ENCODE data around the gene RBL2.

The RBL2 gene

GRCh38 chr16:53456625-53457024 is 22.4 kb downstream of the RBL2 start:
- no peak for DNase-seq

- no peak for DNase-seq
Measured at GRCh38 chr16:53457670-53458069, 23.4 kb downstream of the RBL2 start.

- DNase-seq: no peak
Measured at GRCh38 chr16:53458635-53459034, 24.4 kb downstream of the RBL2 start.

- peak; percentile 58 for DNase-seq
Measured at GRCh38 chr16:53465606-53466280, 31.5 kb downstream of the RBL2 start.

- DNase-seq: no peak
Measured at GRCh38 chr16:53476867-53477266, 42.6 kb downstream of the RBL2 start.

- DNase-seq: no peak
Measured at GRCh38 chr16:53478965-53479364, 44.7 kb downstream of the RBL2 start.

- DNase-seq: no peak
Measured at GRCh38 chr16:53480394-53480793, 46.1 kb downstream of the RBL2 start.

- no peak for DNase-seq
Measured at GRCh38 chr16:53482123-53482522, 47.9 kb downstream of the RBL2 start.

- DNase-seq: no peak
Measured at GRCh38 chr16:53484542-53484941, 50.3 kb downstream of the RBL2 start.

GRCh38 chr16:53486230-53486629 is 52.0 kb downstream of the RBL2 start:
- no peak for DNase-seq

- DNase-seq: no peak
Measured at GRCh38 chr16:53489755-53490154, 55.5 kb downstream of the RBL2 start.

- DNase-seq: no peak
Measured at GRCh38 chr16:53492503-53492902, 58.2 kb downstream of the RBL2 start.

- no peak for DNase-seq
Measured at GRCh38 chr16:53494636-53495035, 60.4 kb downstream of the RBL2 start.

- DNase-seq: no peak
Measured at GRCh38 chr16:53495325-53495724, 61.1 kb downstream of the RBL2 start.

- DNase-seq: no peak
Measured at GRCh38 chr16:53498984-53499383, 64.7 kb downstream of the RBL2 start.

- DNase-seq: no peak
Measured at GRCh38 chr16:53501216-53501859, 67.1 kb downstream of the RBL2 start.

GRCh38 chr16:53502331-53503269 is 68.3 kb downstream of the RBL2 start, which contains the start of gene AKTIP:
Gene AKTIP, minus strand, starts transcription at chr16:53503209. Its CDS starts 2,950 bp downstream, at chr16:53500259.
- DNase-seq: peak; percentile 54

GRCh38 chr16:53503270-53503923 is 69.1 kb downstream of the RBL2 start:
- DNase-seq: peak; percentile 100

GRCh38 chr16:53503991-53504663 is 69.9 kb downstream of the RBL2 start:
- DNase-seq: peak; percentile 78

GRCh38 chr16:53504665-53505064 is 70.4 kb downstream of the RBL2 start:
- DNase-seq: peak; percentile 37

- no peak for DNase-seq
Measured at GRCh38 chr16:53506254-53506653, 72.0 kb downstream of the RBL2 start.
